ENCODE data around the gene SELENOM.
"Not testable (repeated sequence)": the region's sequence is repeated elsewhere in the genome, so short reads cannot be mapped to it uniquely, and the experiment has no call there.

SELENOM gene

GRCh38 chr22:31078389-31078788, 29.0 kb downstream of the SELENOM start:
- not testable (repeated sequence) for DNase-seq (ENCODE audit: low read depth in 2 of 2)

- DNase-seq (ENCODE audit: low read depth in 2 of 2) = no peak
Measured at GRCh38 chr22:31077681-31078080, 29.7 kb downstream of the SELENOM start.

GRCh38 chr22:31075961-31076360, 31.4 kb downstream of the SELENOM start:
- DNase-seq (ENCODE audit: low read depth in 2 of 2) = peak; percentile 48 to 57

GRCh38 chr22:31073545-31074145, 33.7 kb downstream of the SELENOM start:
- not testable (repeated sequence) for DNase-seq (ENCODE audit: low read depth in 2 of 2)

- not testable (repeated sequence) for DNase-seq (ENCODE audit: low read depth in 2 of 2)
Measured at GRCh38 chr22:31073125-31073524, 34.2 kb downstream of the SELENOM start.

GRCh38 chr22:31069691-31070314, 37.6 kb downstream of the SELENOM start:
- not testable (repeated sequence) for DNase-seq (ENCODE audit: low read depth in 2 of 2)

- DNase-seq (ENCODE audit: low read depth in 2 of 2) = no peak
Measured at GRCh38 chr22:31068970-31069369, 38.4 kb downstream of the SELENOM start.

- DNase-seq (ENCODE audit: low read depth in 2 of 2) = no peak
Measured at GRCh38 chr22:31064369-31064768, 43.0 kb downstream of the SELENOM start.

GRCh38 chr22:31062566-31063230, 44.7 kb downstream of the SELENOM start:
- DNase-seq (ENCODE audit: low read depth in 2 of 2) = no peak

- DNase-seq (ENCODE audit: low read depth in 2 of 2) = not testable (repeated sequence)
Measured at GRCh38 chr22:31059663-31060062, 47.7 kb downstream of the SELENOM start.

- no peak for DNase-seq (ENCODE audit: low read depth in 2 of 2)
Measured at GRCh38 chr22:31056986-31057599, 50.3 kb downstream of the SELENOM start.

- DNase-seq (ENCODE audit: low read depth in 2 of 2) = peak; percentile 90 to 93
Measured at GRCh38 chr22:31055635-31056159, 51.7 kb downstream of the SELENOM start.

GRCh38 chr22:31055117-31055634, 52.2 kb downstream of the SELENOM start:
- no peak for DNase-seq (ENCODE audit: low read depth in 2 of 2)

All from fibroblast of skin of left biceps (primary cell).